Smooth muscle cell (in vitro differentiated cells): Measurements from ENCODE around the gene SNX18. TPM values are rescaled to one million over a fixed set of nuclear protein-coding genes. Genes with fewer than 3 reads are reported as not detected.

ENCODE experiments used
- DNase-seq: peaks from one replicate; lab custom pipeline; 2025; ENCODE audit not compliant: unreplicated experiment; lab: John Stamatoyannopoulos, UW
- H2AFZ ChIP-seq: fragments of 200-600 bp; sonication (generic); 2 replicates; pipeline ENCODE4 v1.6.0; 2016; ENCODE audit warnings: antibody characterized with exemption, low read depth, mild to moderate bottlenecking
- H3F3A ChIP-seq: fragments of 200-600 bp; sonication (generic); 2 replicates; pipeline ENCODE4 v1.6.0; 2017; ENCODE audit warnings: antibody characterized with exemption, low read depth
- H3K27ac ChIP-seq: fragments of 200-600 bp; sonication (generic); 2 replicates; pipeline ENCODE4 v1.5.1; 2016; ENCODE audit warnings: low read depth, mild to moderate bottlenecking
- H3K27me3 ChIP-seq: fragments of 200-600 bp; sonication (generic); 2 replicates; pipeline ENCODE4 v1.6.1; 2016; ENCODE audit warnings: low read depth, mild to moderate bottlenecking
- H3K36me3 ChIP-seq: fragments of 200-600 bp; sonication (generic); 2 replicates; pipeline ENCODE4 v1.5.1; 2016; ENCODE audit warnings: low read depth
- H3K4me1 ChIP-seq: fragments of 200-600 bp; sonication (generic); 2 replicates; pipeline ENCODE4 v1.5.1; 2016; ENCODE audit warnings: low read depth
- H3K4me2 ChIP-seq: fragments of 200-600 bp; sonication (generic); 2 replicates; pipeline ENCODE4 v1.6.0; 2016; ENCODE audit warnings: mild to moderate bottlenecking
- H3K4me3 ChIP-seq: fragments of 200-600 bp; sonication (generic); 2 replicates; pipeline ENCODE4 v1.5.1; 2016; ENCODE audit warnings: mild to moderate bottlenecking
- H3K79me2 ChIP-seq: fragments of 200-600 bp; sonication (generic); 2 replicates; pipeline ENCODE4 v1.6.0; 2016; ENCODE audit warnings: low read depth, mild to moderate bottlenecking
- H3K9ac ChIP-seq: fragments of 200-600 bp; sonication (generic); 2 replicates; pipeline ENCODE4 v1.6.0; 2016; ENCODE audit warnings: low read depth
- H3K9me3 ChIP-seq: fragments of 200-600 bp; sonication (generic); replicated peaks from 2 replicates; pipeline ENCODE4 v1.5.1; 2016; ENCODE audit warnings: low read depth
- H4K20me1 ChIP-seq: fragments of 200-600 bp; sonication (generic); 2 replicates; pipeline ENCODE4 v1.6.0; 2016; ENCODE audit warnings: low read depth
- WGBS: methylation state at CpG from one replicate; pipeline ENCODE4 v1.1.7; 2016; ENCODE audit warnings: low lambda C conversion rate; 5-methylcytosine and 5-hydroxymethylcytosine counted together
- polyA plus RNA-seq: library from polyadenylated mRNA; unstranded; fragments of >200 nt; fragmentation: Nextera tagmentation; extraction: Ambion mirVana; gene quantifications from 2 replicates; pipeline ENCODE4 v1.2.1, GENCODE V29; 2016
- total RNA-seq: library from RNA; depleted of rRNA; stranded (reverse); fragments of >200 nt; gene quantifications from 2 replicates; pipeline ENCODE4 v1.2.3, GENCODE V29; 2014
- TF ChIP-seq, protein P1 (sequence below): fragments of 200-600 bp; sonication (generic); IDR thresholded peaks from 2 replicates; pipeline ENCODE4 v1.5.1; 2017; ENCODE audit warnings: borderline replicate concordance, mild to moderate bottlenecking, antibody characterized with exemption; ENCODE audit not compliant: insufficient read depth, poor library complexity, severe bottlenecking

Gene SNX18
- total and polyA plus RNA-seq, 2 experiments from 2014 or later: 3.5 to 16.7 TPM

DNA sequence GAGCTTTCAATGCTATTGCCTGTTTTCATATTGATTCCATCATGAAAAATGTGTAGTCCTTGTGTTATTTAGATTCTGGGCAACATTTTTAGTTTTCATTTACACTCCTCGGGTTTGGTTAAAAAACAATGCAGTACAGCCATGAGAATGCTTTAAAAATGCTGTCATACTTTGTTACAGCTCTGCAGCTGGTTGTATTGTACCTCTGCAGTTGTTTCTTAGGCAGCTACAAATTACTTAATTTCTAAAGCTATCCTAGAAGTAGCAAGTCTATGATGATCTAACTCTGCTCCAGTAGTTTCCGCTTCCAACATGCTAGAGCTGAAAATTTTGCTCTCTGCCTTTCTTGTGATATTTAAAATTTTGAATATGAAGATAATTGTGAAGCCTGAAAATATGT lies 20.2 kb downstream of the SNX18 start:
- TF ChIP-seq, protein P1, sequence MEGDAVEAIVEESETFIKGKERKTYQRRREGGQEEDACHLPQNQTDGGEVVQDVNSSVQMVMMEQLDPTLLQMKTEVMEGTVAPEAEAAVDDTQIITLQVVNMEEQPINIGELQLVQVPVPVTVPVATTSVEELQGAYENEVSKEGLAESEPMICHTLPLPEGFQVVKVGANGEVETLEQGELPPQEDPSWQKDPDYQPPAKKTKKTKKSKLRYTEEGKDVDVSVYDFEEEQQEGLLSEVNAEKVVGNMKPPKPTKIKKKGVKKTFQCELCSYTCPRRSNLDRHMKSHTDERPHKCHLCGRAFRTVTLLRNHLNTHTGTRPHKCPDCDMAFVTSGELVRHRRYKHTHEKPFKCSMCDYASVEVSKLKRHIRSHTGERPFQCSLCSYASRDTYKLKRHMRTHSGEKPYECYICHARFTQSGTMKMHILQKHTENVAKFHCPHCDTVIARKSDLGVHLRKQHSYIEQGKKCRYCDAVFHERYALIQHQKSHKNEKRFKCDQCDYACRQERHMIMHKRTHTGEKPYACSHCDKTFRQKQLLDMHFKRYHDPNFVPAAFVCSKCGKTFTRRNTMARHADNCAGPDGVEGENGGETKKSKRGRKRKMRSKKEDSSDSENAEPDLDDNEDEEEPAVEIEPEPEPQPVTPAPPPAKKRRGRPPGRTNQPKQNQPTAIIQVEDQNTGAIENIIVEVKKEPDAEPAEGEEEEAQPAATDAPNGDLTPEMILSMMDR: no peak
- H3K9me3 ChIP-seq: no peaks in the 10 kb centered on the region
- H3K4me3 ChIP-seq: no peak overlapping the region
- peaks cover 67% of the 10 kb centered on the region for H3K79me2 ChIP-seq
- 92% methylated on average over 2 of the region's 2 CpGs for WGBS
- no peak overlapping the region for H3K27ac ChIP-seq
- H4K20me1 ChIP-seq: peaks cover 58% of the 10 kb centered on the region
- no peak for DNase-seq
- H3F3A ChIP-seq: peaks cover 5% of the 10 kb centered on the region
- H3K4me2 ChIP-seq: no peak overlapping the region
- no peaks in the 10 kb centered on the region for H3K36me3 ChIP-seq
- no peak overlapping the region for H3K9ac ChIP-seq
- no peaks in the 10 kb centered on the region for H3K27me3 ChIP-seq
- H3K4me1 ChIP-seq: peaks cover 11% of the 10 kb centered on the region
- H2AFZ ChIP-seq: no peak overlapping the region

- Histone ChIP-seq H4K20me1 (peaks cover 56% of the 10 kb centered on the region), H2AFZ (no peak overlapping the region), H3K4me3 (no peak overlapping the region), H3K4me2 (no peak overlapping the region), H3K4me1 (peaks cover 11% of the 10 kb centered on the region), H3K27ac (no peak overlapping the region), H3K9ac (no peak overlapping the region), H3K9me3 (no peaks in the 10 kb centered on the region), H3K36me3 (no peaks in the 10 kb centered on the region), H3F3A (peaks cover 3% of the 10 kb centered on the region), H3K27me3 (no peaks in the 10 kb centered on the region), H3K79me2 (peaks cover 67% of the 10 kb centered on the region)
- 92% methylated on average over 3 of the region's 3 CpGs for WGBS
- TF ChIP-seq, protein P1: no peak
- DNase-seq: no peak
Measured at GRCh38 chr5:54538156-54538555, 20.6 kb downstream of the SNX18 start.

- no peak overlapping the region for H3K9ac ChIP-seq
- H3K79me2 ChIP-seq: peaks cover 65% of the 10 kb centered on the region
- H3K4me1 ChIP-seq: peaks cover 4% of the 10 kb centered on the region
- peaks cover 49% of the 10 kb centered on the region for H4K20me1 ChIP-seq
- H3K27me3 ChIP-seq: no peaks in the 10 kb centered on the region
- H3K27ac ChIP-seq: no peak overlapping the region
- no peaks in the 10 kb centered on the region for H3F3A ChIP-seq
- TF ChIP-seq, protein P1: no peak
- DNase-seq: no peak
- H3K36me3 ChIP-seq: no peaks in the 10 kb centered on the region
- no peak overlapping the region for H2AFZ ChIP-seq
- H3K9me3 ChIP-seq: no peaks in the 10 kb centered on the region
- H3K4me2 ChIP-seq: no peak overlapping the region
- WGBS: 92% methylated on average over 4 of the region's 4 CpGs
- no peak overlapping the region for H3K4me3 ChIP-seq
Measured at GRCh38 chr5:54539001-54539400, 21.4 kb downstream of the SNX18 start.

DNA sequence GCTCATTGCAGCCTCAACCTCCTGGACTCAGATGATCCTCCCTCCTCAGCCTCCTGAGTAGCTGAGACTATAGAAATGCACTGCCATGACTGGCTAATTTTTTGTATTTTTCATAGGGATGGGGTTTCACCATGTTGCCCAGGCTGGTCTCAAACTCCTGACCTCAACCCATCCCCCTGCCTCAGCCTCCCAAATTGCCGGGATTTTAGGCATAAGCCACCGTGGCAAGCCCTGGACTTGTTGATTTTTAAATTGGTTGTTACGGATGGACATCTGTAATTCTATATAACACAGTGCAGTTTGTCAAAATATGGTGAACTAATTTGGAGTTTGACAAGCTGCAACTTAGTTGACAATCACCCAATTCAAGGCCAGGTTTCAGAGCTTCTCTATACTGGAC lies 22.7 kb downstream of the SNX18 start:
- no peaks in the 10 kb centered on the region for H3K9me3 ChIP-seq
- no peaks in the 10 kb centered on the region for H3K36me3 ChIP-seq
- H3K79me2 ChIP-seq: peaks cover 56% of the 10 kb centered on the region
- H3K27ac ChIP-seq: no peak overlapping the region
- no peaks in the 10 kb centered on the region for H3K4me1 ChIP-seq
- H4K20me1 ChIP-seq: peaks cover 49% of the 10 kb centered on the region
- H3K9ac ChIP-seq: no peak overlapping the region
- H3K4me2 ChIP-seq: no peak overlapping the region
- no peak overlapping the region for H2AFZ ChIP-seq
- TF ChIP-seq, protein P1: no peak
- DNase-seq: no peak
- 99% methylated on average over 3 of the region's 3 CpGs for WGBS
- H3F3A ChIP-seq: no peaks in the 10 kb centered on the region
- no peak overlapping the region for H3K4me3 ChIP-seq
- no peaks in the 10 kb centered on the region for H3K27me3 ChIP-seq
